CD4-positive, alpha-beta T cell (primary cell): ENCODE results near the gene TLCD5. TPM values are rescaled to one million over a fixed set of nuclear protein-coding genes. Genes with fewer than 3 reads are reported as not detected.

ENCODE experiments used
- ATAC-seq: fragments of 200-7000 bp; cut with Tn5 transposase; one replicate; pipeline ENCODE4 v1.10.0; 2022; ENCODE audit warnings: mild to moderate bottlenecking; ENCODE audit not compliant: poor library complexity
- CTCF ChIA-PET: fragments of 350-600 bp; sonication (Branson Sonifier 250); formaldehyde crosslinking; loops from one replicate; lab custom pipeline; 2021; ENCODE audit warnings: antibody characterized with exemption, inconsistent platforms; lab: Charles Lee
- POLR2A ChIA-PET: fragments of 350-600 bp; sonication (Branson Sonifier 250); formaldehyde crosslinking; loops from one replicate; lab custom pipeline; 2021; ENCODE audit warnings: antibody characterized with exemption, inconsistent platforms; lab: Charles Lee
- DNase-seq, 14 experiments: peaks; one replicate each; pipeline ENCODE4 v3.0.0-alpha.2; 2013 to 2020; ENCODE audit warnings: mixed read lengths in 2 of 14
- H3K27ac ChIP-seq, 2 donors: one replicate each; pipeline versions ENCODE4 v1.5.1 to v1.7.0; 2013; ENCODE audit warnings: low read length in 2 of 2, low read depth in 1 of 2, mild to moderate bottlenecking in 1 of 2
- H3K27me3 ChIP-seq, 2 experiments: 1 replicate in 1 of 2; 2 replicates in 1 of 2; pipeline versions ENCODE4 v1.6.1 to v1.7.0; 2013; ENCODE audit warnings: low read length in 2 of 2, control low read depth in 1 of 2, mild to moderate bottlenecking in 1 of 2, moderate library complexity in 1 of 2; ENCODE audit not compliant: insufficient read depth in 2 of 2, control insufficient read depth in 1 of 2
- H3K36me3 ChIP-seq: one replicate; pipeline ENCODE4 v1.6.1; 2013; ENCODE audit warnings: low read length, control low read depth; ENCODE audit not compliant: insufficient read depth
- H3K4me1 ChIP-seq: one replicate; pipeline ENCODE4 v1.6.1; 2013; ENCODE audit warnings: low read length, control low read depth; ENCODE audit not compliant: insufficient read depth
- H3K4me3 ChIP-seq: one replicate; pipeline ENCODE4 v1.5.1; 2013; ENCODE audit warnings: mild to moderate bottlenecking, low read length, moderate library complexity
- H3K9me3 ChIP-seq, 2 experiments: 1 replicate in 1 of 2; 2 replicates in 1 of 2; pipeline versions ENCODE4 v1.6.1 to v1.7.0; 2013; ENCODE audit warnings: low read length in 2 of 2, mild to moderate bottlenecking in 2 of 2, control low read depth in 1 of 2, moderate library complexity in 1 of 2; ENCODE audit not compliant: control insufficient read depth in 1 of 2, insufficient read depth in 1 of 2
- H3K27ac Mint-ChIP-seq: one replicate; pipeline ENCODE4 v1.8.0; 2020; ENCODE audit warnings: mixed read lengths
- H3K27me3 Mint-ChIP-seq: one replicate; pipeline ENCODE4 v1.8.0; 2021; ENCODE audit warnings: mixed read lengths
- H3K36me3 Mint-ChIP-seq: one replicate; pipeline ENCODE4 v1.8.0; 2021; ENCODE audit warnings: low read depth, mixed read lengths
- H3K4me1 Mint-ChIP-seq: one replicate; pipeline ENCODE4 v1.8.0; 2021; ENCODE audit warnings: low read depth, mixed read lengths
- H3K4me3 Mint-ChIP-seq: one replicate; pipeline ENCODE4 v1.8.0; 2020; ENCODE audit warnings: mild to moderate bottlenecking, mixed read lengths
- H3K9me3 Mint-ChIP-seq: one replicate; pipeline ENCODE4 v1.8.0; 2020; ENCODE audit warnings: mixed read lengths
- intact Hi-C, 2 experiments: fragments of 100-400 bp; cut with DNase I in 1 of 2; cut with micrococcal nuclease in 1 of 2; formaldehyde crosslinking; loops; one replicate each; pipeline versions ENCODE4 v1.15.1 to v1.9.0; 2023 to 2025; cut with DNase I, micrococcal nuclease
- total RNA-seq, 174 experiments: library from RNA in 2 of 174; stranded (reverse) in 2 of 174; gene quantifications; one replicate each; pipeline ENCODE4 v1.2.3 and lab custom pipeline; 2021 to 2026
- TF ChIP-seq, protein P1 (sequence below): fragments of 200-600 bp; IDR thresholded peaks from one replicate; pipeline ENCODE4 v1.8.0; 2022; ENCODE audit warnings: antibody characterized with exemption, mild to moderate bottlenecking

TLCD5 gene
- total RNA-seq, 2 experiments from 2014 or later = not detected

DNA sequence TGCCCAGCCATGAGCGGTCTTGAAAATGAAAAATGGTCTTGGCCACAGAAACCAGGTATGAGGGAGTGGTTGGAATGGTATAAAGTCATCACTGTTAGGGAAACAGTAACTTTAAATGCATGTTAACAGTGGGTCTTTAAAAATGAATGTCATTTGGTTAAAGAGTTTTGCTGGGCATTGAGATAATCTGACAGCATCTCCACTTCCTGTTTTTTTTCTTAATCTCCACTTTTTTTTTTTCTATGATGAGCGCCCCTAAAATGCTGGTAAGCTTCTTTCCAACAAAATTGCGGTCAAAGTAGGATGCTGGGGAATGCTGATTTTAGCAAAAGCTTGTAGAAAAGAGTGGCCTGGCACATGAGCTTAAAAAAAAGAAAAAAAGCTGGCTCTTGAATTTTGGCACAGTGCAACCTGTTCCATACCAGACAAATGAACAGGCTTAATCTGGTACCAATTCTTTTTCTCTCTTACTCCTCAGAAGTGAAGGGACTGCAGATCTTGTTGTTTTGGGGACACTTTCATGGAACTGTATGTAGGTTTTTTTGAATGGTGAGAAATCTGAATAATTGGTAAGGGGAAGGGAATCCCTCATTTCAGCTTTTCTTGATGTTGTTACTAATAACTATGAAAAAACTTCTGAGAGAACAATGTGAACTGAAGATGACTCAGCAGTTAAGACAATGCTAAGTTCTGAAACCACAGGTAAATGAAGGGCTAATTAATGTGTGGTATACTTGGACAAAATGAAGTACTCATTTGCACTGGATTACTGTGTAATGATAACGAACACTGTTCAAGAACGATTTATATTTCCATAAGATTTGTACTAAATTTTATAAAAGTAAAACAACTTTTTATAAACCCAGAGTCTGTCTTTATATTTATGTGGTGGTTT, 8.0 kb downstream of the TLCD5 start:
- ChIA-PET CTCF (no interaction called here), POLR2A (no interaction called here)
- intact Hi-C loops = loop anchor here (2.0 to 10.0 kb wide), 4 partner anchors 179 to 860 kb away; partner anchors contain the start of gene GRIK4 (in 1 of the 2)
- Mint-ChIP-seq H3K4me3 (no peak overlapping the region), H3K27ac (no peak overlapping the region), H3K4me1 (peaks cover 20% of the 10 kb centered on the region), H3K9me3 (no peaks in the 10 kb centered on the region), H3K27me3 (peaks cover 65% of the 10 kb centered on the region), H3K36me3 (no peaks in the 10 kb centered on the region)
- Histone ChIP-seq H3K27me3 (peaks cover 24 to 37% of the 10 kb centered on the region in 2 experiments), H3K27ac (no peak overlapping the region), H3K9me3 (peaks cover 0 to 4% of the 10 kb centered on the region in 2 experiments), H3K4me3 (no peak overlapping the region), H3K36me3 (no peaks in the 10 kb centered on the region), H3K4me1 (peaks cover 22% of the 10 kb centered on the region)
- TF ChIP-seq, protein P1, sequence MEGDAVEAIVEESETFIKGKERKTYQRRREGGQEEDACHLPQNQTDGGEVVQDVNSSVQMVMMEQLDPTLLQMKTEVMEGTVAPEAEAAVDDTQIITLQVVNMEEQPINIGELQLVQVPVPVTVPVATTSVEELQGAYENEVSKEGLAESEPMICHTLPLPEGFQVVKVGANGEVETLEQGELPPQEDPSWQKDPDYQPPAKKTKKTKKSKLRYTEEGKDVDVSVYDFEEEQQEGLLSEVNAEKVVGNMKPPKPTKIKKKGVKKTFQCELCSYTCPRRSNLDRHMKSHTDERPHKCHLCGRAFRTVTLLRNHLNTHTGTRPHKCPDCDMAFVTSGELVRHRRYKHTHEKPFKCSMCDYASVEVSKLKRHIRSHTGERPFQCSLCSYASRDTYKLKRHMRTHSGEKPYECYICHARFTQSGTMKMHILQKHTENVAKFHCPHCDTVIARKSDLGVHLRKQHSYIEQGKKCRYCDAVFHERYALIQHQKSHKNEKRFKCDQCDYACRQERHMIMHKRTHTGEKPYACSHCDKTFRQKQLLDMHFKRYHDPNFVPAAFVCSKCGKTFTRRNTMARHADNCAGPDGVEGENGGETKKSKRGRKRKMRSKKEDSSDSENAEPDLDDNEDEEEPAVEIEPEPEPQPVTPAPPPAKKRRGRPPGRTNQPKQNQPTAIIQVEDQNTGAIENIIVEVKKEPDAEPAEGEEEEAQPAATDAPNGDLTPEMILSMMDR = no peak
- DNase-seq (no peak), ATAC-seq (no peak)

DNA sequence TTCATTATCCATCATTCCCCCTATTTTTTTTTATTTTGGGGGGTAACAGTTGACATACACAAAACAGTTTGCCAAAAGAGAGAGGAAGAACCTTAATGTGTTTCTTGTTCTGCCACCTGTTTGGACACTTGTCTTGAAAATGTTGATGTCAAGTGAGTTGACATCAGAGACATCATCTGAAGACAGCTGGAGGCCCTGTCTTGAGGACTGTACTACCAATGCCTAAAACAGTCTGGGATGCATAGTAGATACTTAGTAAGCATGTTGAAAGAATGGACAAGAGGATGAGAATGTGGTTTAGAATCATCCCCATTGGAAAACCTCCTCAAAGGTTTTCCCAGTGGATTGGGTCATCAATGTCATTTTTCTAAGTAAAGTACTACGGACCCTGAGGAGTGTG, 8.7 kb downstream of the TLCD5 start:
- Histone ChIP-seq H3K9me3 (peaks cover 0 to 4% of the 10 kb centered on the region in 2 experiments), H3K4me3 (no peak overlapping the region), H3K4me1 (peaks cover 22% of the 10 kb centered on the region), H3K36me3 (no peaks in the 10 kb centered on the region), H3K27me3 (peaks cover 24 to 44% of the 10 kb centered on the region in 2 experiments), H3K27ac (no peak overlapping the region)
- TF ChIP-seq, protein P1 = no peak
- H3K27ac Mint-ChIP-seq = no peak overlapping the region
- ChIA-PET CTCF (interaction anchor here (0.7 to 2.5 kb wide), 5 partner anchors 10 to 861 kb away, joined by 3 to 12 read pairs (median 4); no protein-coding TSS in a partner anchor), POLR2A (interaction anchor here (1.6 kb wide), 1 partner anchor 352 kb away, joined by 8 read pairs; no protein-coding TSS in a partner anchor)
- no peak for DNase-seq
- H3K36me3 Mint-ChIP-seq = no peaks in the 10 kb centered on the region
- H3K4me1 Mint-ChIP-seq = peaks cover 21% of the 10 kb centered on the region
- H3K27me3 Mint-ChIP-seq = peaks cover 65% of the 10 kb centered on the region
- ATAC-seq = no peak
- intact Hi-C loops = loop anchor here (2.0 to 10.0 kb wide), 6 partner anchors 178 to 859 kb away; partner anchors contain the start of gene GRIK4 (in 1 of the 2)
- H3K4me3 Mint-ChIP-seq = no peak overlapping the region
- H3K9me3 Mint-ChIP-seq = no peaks in the 10 kb centered on the region

DNA sequence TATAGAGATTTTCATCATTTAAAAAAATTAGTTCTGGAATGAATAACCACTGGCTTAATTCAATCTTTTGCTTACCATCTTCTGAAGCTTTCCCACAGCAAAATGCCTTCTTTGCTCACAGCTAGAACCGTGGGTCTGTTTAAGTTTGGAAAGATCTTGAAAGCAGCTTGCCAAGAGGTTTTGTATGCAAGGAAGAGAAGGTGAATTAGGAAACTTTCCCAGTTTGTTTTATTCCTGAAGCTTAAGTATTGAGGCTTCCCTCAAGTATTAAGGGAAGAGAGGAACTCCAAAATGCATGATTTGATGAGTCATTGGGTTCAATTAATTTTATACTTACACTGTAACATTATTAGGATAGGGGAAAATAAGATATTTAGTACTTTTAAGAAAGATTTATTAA, 9.2 kb downstream of the TLCD5 start:
- CTCF ChIA-PET = interaction anchor here (0.7 to 2.5 kb wide), 5 partner anchors 9 to 860 kb away, joined by 3 to 12 read pairs (median 4); no protein-coding TSS in a partner anchor
- no peak overlapping the region for H3K27ac Mint-ChIP-seq
- TF ChIP-seq, protein P1 = no peak
- peaks cover 26 to 44% of the 10 kb centered on the region in 2 experiments for H3K27me3 ChIP-seq
- H3K4me3 Mint-ChIP-seq = no peak overlapping the region
- POLR2A ChIA-PET = interaction anchor here (1.6 kb wide), 1 partner anchor 351 kb away, joined by 8 read pairs; no protein-coding TSS in a partner anchor
- no peak for DNase-seq
- no peaks in the 10 kb centered on the region for H3K36me3 ChIP-seq
- no peaks in the 10 kb centered on the region for H3K36me3 Mint-ChIP-seq
- no peaks in the 10 kb centered on the region for H3K9me3 Mint-ChIP-seq
- no peak for ATAC-seq
- no peak overlapping the region for H3K27ac ChIP-seq
- H3K4me1 Mint-ChIP-seq = peaks cover 23% of the 10 kb centered on the region
- H3K9me3 ChIP-seq = peaks cover 0 to 4% of the 10 kb centered on the region in 2 experiments
- H3K4me3 ChIP-seq = no peak overlapping the region
- peaks cover 23% of the 10 kb centered on the region for H3K4me1 ChIP-seq
- intact Hi-C loops = loop anchor here (2.0 to 10.0 kb wide), 5 partner anchors 178 to 778 kb away; partner anchors contain the start of gene GRIK4 (in 1 of the 2)
- H3K27me3 Mint-ChIP-seq = peaks cover 67% of the 10 kb centered on the region
